HG02938 (cell line): ENCODE results near the gene PRKAB2.
A peak's percentile ranks its signal among the peaks of the same experiment; 100 is the strongest.
"Not testable (repeated sequence)": the region's sequence is repeated elsewhere in the genome, so short reads cannot be mapped to it uniquely, and the experiment has no call there.

Experiments used
- ATAC-seq: cut with Tn5 transposase; IDR thresholded peaks from one replicate; pipeline ENCODE4 v1.9.1; 2021; ENCODE audit warnings: mild to moderate bottlenecking, moderate library complexity; ENCODE audit not compliant: unreplicated experiment

The PRKAB2 gene

GRCh38 chr1:147172168-147173016 lies at the start of gene PRKAB2:
Gene PRKAB2 (minus strand): TSS chr1:147172470. CDS start chr1:147172144, 326 bp downstream.
- peak; percentile 89 for ATAC-seq

- no peak for ATAC-seq
Measured at GRCh38 chr1:147218606-147219005, 46.3 kb upstream of the PRKAB2 start.

GRCh38 chr1:147217141-147217540 lies 44.9 kb upstream of the PRKAB2 start:
- ATAC-seq = no peak

- no peak for ATAC-seq
Measured at GRCh38 chr1:147216124-147216523, 43.9 kb upstream of the PRKAB2 start.

- ATAC-seq = no peak
Measured at GRCh38 chr1:147215540-147215916, 43.3 kb upstream of the PRKAB2 start.

- no peak for ATAC-seq
Measured at GRCh38 chr1:147214842-147215539, 42.7 kb upstream of the PRKAB2 start.

- no peak for ATAC-seq
Measured at GRCh38 chr1:147214325-147214724, 42.1 kb upstream of the PRKAB2 start.

- ATAC-seq = no peak
Measured at GRCh38 chr1:147213271-147213670, 41.0 kb upstream of the PRKAB2 start.

- ATAC-seq = no peak
Measured at GRCh38 chr1:147211577-147211976, 39.3 kb upstream of the PRKAB2 start.

GRCh38 chr1:147210987-147211386 lies 38.7 kb upstream of the PRKAB2 start:
- no peak for ATAC-seq

GRCh38 chr1:147209825-147210821 lies 37.9 kb upstream of the PRKAB2 start:
- no peak for ATAC-seq

- no peak for ATAC-seq
Measured at GRCh38 chr1:147208619-147209018, 36.3 kb upstream of the PRKAB2 start.

- ATAC-seq = no peak
Measured at GRCh38 chr1:147207192-147207591, 34.9 kb upstream of the PRKAB2 start.

- no peak for ATAC-seq
Measured at GRCh38 chr1:147204080-147204479, 31.8 kb upstream of the PRKAB2 start.

- ATAC-seq = no peak
Measured at GRCh38 chr1:147202576-147202975, 30.3 kb upstream of the PRKAB2 start.

- no peak for ATAC-seq
Measured at GRCh38 chr1:147201786-147202185, 29.5 kb upstream of the PRKAB2 start.

GRCh38 chr1:147201276-147201675 lies 29.0 kb upstream of the PRKAB2 start:
- ATAC-seq = no peak

- not testable (repeated sequence) for ATAC-seq
Measured at GRCh38 chr1:147197324-147197723, 25.1 kb upstream of the PRKAB2 start.

GRCh38 chr1:147189514-147189913 lies 17.2 kb upstream of the PRKAB2 start:
- ATAC-seq = no peak

- no peak for ATAC-seq
Measured at GRCh38 chr1:147185432-147185831, 13.2 kb upstream of the PRKAB2 start.
